Brain microvascular endothelial cell (primary cell): Measurements from ENCODE around the gene VPS13D.
"Not testable (repeated sequence)": the region's sequence is repeated elsewhere in the genome, so short reads cannot be mapped to it uniquely, and the experiment has no call there.

ENCODE experiments used
- DNase-seq: peaks from one replicate; pipeline ENCODE4 v3.0.0-alpha.2; 2020
- H3K27ac ChIP-seq: fragments of 250-450 bp; sonication (Bioruptor Pico); 2 replicates; pipeline ENCODE4 v1.5.1; 2020; ENCODE audit warnings: mild to moderate bottlenecking, moderate library complexity
- H3K27me3 ChIP-seq: fragments of 250-450 bp; sonication (Bioruptor Pico); replicated peaks from 2 replicates; pipeline ENCODE4 v1.5.1; 2020; ENCODE audit warnings: mild to moderate bottlenecking
- H3K36me3 ChIP-seq: fragments of 250-450 bp; sonication (Bioruptor Pico); replicated peaks from 2 replicates; pipeline ENCODE4 v1.5.1; 2020; ENCODE audit warnings: mild to moderate bottlenecking
- H3K4me3 ChIP-seq: 2 replicates; pipeline ENCODE4 v1.5.1; 2011; ENCODE audit warnings: low read depth, mild to moderate bottlenecking, control low read depth, low read length, moderate library complexity
- in situ Hi-C: cut with HindIII; loops from 2 replicates; pipeline ENCODE4 v1.10.0; 2017; ENCODE audit warnings: low sequenced_read_pairs, low pct_ligation_motif_present
- TF ChIP-seq, protein P1 (sequence below): IDR thresholded peaks from 2 replicates; pipeline ENCODE4 v1.5.1; 2011; ENCODE audit warnings: low read depth, mild to moderate bottlenecking, moderate library complexity, low read length, control low read depth, inconsistent platforms; ENCODE audit errors: missing control alignments

Gene VPS13D

GRCh38 chr1:12532405-12533315 is 302.8 kb downstream of the VPS13D start:
- Histone ChIP-seq H3K27me3 (no peaks in the 10 kb centered on the region), H3K27ac (no peak overlapping the region), H3K36me3 (no peaks in the 10 kb centered on the region), H3K4me3 (no peak overlapping the region)
- in situ Hi-C loops = no loop called here
- TF ChIP-seq, protein P1, sequence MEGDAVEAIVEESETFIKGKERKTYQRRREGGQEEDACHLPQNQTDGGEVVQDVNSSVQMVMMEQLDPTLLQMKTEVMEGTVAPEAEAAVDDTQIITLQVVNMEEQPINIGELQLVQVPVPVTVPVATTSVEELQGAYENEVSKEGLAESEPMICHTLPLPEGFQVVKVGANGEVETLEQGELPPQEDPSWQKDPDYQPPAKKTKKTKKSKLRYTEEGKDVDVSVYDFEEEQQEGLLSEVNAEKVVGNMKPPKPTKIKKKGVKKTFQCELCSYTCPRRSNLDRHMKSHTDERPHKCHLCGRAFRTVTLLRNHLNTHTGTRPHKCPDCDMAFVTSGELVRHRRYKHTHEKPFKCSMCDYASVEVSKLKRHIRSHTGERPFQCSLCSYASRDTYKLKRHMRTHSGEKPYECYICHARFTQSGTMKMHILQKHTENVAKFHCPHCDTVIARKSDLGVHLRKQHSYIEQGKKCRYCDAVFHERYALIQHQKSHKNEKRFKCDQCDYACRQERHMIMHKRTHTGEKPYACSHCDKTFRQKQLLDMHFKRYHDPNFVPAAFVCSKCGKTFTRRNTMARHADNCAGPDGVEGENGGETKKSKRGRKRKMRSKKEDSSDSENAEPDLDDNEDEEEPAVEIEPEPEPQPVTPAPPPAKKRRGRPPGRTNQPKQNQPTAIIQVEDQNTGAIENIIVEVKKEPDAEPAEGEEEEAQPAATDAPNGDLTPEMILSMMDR = no peak
- DNase-seq = no peak

GRCh38 chr1:12536023-12536639 is 306.3 kb downstream of the VPS13D start:
- H3K27me3 ChIP-seq = no peaks in the 10 kb centered on the region
- no peak overlapping the region for H3K27ac ChIP-seq
- no peaks in the 10 kb centered on the region for H3K36me3 ChIP-seq
- H3K4me3 ChIP-seq = no peak overlapping the region
- DNase-seq = no peak
- TF ChIP-seq, protein P1 = no peak
- in situ Hi-C loops = no loop called here

GRCh38 chr1:12537294-12537693 is 307.5 kb downstream of the VPS13D start:
- no peak overlapping the region for H3K4me3 ChIP-seq
- H3K36me3 ChIP-seq = no peaks in the 10 kb centered on the region
- DNase-seq = no peak
- in situ Hi-C loops = no loop called here
- no peaks in the 10 kb centered on the region for H3K27me3 ChIP-seq
- TF ChIP-seq, protein P1 = no peak
- H3K27ac ChIP-seq = no peak overlapping the region

- Histone ChIP-seq H3K4me3 (no peak overlapping the region), H3K27ac (no peak overlapping the region), H3K27me3 (no peaks in the 10 kb centered on the region), H3K36me3 (no peaks in the 10 kb centered on the region)
- in situ Hi-C loops = no loop called here
- DNase-seq = no peak
- TF ChIP-seq, protein P1 = no peak
These were observed 308.2 kb downstream of the VPS13D start for GRCh38 chr1:12537906-12538461.

- H3K27me3 ChIP-seq, H3K4me3 ChIP-seq, H3K36me3 ChIP-seq, DNase-seq, in situ Hi-C loops: not testable (repeated sequence)
- H3K27ac ChIP-seq = peak overlapping the region; percentile 99
These were observed 308.7 kb downstream of the VPS13D start for GRCh38 chr1:12538536-12538935.

GRCh38 chr1:12539320-12539704 is 309.5 kb downstream of the VPS13D start:
- no peaks in the 10 kb centered on the region for H3K27me3 ChIP-seq
- TF ChIP-seq, protein P1 = no peak
- in situ Hi-C loops = no loop called here
- H3K27ac ChIP-seq = peak overlapping the region; percentile 99
- H3K4me3 ChIP-seq = no peak overlapping the region
- no peaks in the 10 kb centered on the region for H3K36me3 ChIP-seq
- no peak for DNase-seq
